NCI-H345 treated with DMSO at 0.1 percent for 48 hours (cell line): Measurements from ENCODE around the gene CLN6.
"Not testable (repeated sequence)": the region's sequence is repeated elsewhere in the genome, so short reads cannot be mapped to it uniquely, and the experiment has no call there.

ENCODE experiments used
- DNase-seq: peaks from one replicate; lab custom pipeline; 2025; ENCODE audit not compliant: unreplicated experiment; lab: John Stamatoyannopoulos, UW

CLN6 gene

DNA sequence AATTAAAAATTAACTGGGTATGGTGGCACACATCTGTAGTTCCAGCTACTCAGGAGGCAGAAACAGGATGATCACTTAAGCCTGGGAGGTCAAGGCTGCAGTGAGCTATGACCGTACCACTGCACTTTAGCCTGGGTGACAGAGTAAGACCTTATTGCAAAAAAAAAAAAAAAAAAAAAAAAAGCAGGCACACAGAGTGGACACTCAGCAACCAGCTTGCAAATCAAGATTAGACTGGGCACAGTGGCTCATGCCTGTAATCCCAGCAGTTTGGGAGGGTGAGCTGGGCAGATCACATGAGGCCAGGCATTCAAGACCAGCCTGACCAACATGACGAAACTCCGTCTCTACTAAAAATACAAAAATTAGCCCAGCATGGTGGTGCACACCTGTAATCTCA lies 5.4 kb downstream of the CLN6 start:
- no peak for DNase-seq

DNA sequence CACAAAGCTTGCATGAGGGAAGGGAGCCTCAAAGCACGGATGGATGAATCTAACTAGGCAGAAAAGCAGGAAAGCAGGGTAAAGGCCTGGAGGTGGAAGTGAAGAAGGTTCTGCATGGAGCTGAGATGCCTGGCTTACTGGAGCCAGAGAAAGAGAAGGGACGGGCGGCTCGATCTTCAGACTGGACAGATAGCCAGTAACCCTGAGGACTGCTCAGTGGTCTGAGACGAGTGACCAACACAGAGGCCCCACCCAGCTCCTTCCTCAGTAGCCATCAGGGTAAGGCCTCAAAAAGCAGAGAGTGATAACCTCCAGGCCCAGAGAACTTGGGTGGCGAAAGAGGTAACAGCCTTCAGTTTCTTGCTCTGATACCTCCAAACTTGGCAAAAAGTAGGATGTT lies 6.4 kb downstream of the CLN6 start:
- no peak for DNase-seq

DNA sequence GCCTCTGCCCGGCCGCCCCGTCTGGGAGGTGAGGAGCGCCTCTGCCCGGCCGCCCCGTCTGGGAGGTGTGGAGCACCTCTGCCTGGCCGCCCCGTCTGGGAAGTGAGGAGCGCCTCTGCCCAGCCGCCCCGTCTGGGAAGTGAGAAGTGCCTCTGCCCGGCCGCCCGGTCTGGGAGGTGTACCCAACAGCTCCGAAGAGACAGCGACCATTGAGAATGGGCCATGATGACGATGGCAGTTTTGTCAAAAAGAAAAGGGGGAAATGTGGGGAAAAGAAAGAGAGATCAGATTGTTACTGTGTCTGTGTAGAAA lies 7.1 kb downstream of the CLN6 start:
- not testable (repeated sequence) for DNase-seq

DNA sequence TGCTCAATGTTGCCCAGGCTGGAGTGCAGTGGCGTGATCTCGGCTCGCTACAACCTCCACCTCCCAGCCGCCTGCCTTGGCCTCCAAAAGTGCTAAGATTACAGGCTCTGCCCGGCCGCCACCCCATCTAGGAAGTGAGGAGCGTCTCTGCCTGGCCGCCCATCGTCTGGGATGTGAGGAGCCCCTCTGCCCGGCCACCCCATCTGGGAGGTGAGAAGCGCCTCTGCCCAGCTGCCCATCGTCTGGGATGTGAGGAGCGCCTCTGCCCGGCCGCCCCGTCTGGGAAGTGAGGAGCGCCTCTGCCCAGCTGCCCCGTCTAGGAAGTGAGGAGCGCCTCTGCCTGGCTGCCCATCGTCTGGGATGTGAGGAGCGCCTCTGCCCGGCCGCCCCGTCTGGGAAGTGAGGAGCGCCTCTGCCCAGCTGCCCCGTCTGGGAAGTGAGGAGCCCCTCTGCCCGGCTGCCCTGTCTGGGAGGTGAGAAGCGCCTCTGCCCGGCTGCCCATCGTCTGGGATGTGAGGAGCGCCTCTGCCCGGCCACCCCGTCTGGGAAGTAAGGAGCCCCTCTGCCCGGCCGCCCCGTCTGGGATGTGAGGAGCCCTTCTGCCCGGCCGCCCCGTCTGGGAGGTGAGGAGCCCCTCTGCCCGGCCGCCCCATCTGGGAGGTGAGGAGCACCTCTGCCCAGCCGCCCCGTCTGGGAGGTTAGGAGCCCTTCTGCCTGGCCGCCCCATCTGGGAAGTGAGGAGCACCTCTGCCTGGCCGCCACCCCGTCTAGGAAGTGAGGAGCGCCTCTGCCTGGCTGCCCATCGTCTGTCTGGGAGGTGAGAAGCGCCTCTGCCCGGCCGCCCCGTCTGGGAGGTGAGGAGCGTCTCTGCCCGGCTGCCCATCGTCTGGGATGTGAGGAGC lies 7.7 kb downstream of the CLN6 start:
- not testable (repeated sequence) for DNase-seq

DNA sequence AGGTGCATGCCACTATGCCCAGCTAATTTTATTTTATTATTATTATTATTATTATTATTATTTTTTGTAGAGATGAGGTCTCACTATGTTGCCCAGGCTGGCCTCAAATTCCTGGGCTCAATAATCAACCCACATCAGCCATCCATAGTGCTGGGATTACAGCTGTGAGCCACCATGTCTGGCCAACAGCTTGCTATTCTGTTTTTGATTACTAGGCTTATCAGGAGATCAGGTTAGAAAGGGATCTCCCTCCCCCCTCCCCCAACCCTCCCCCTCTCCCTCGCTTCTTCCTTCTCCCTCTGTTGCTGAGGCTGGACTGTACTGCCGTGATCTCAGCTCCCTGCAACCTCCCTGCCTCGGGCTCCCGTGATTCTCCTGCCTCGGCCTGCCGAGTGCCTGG lies 8.6 kb downstream of the CLN6 start:
- no peak for DNase-seq

DNA sequence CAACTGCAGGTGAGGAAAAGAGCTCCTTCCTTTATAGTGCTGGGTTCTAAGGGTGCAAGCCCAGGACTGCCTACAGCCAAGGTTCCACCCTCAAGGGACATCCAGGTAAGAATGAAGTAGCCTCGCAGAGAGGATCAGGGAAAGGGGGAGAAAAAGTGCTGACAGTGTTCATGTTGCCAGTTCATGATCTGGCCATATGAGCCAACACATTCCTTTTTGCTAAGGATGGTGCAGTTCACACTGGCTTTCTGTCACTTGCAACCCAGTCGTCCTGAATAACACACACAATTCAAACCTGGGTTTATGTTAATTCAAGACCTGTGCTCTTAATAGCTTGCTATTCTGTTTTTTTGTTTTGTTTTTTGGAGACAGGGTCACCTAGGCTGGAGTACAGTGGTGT lies 9.0 kb downstream of the CLN6 start:
- DNase-seq, result no peak

DNA sequence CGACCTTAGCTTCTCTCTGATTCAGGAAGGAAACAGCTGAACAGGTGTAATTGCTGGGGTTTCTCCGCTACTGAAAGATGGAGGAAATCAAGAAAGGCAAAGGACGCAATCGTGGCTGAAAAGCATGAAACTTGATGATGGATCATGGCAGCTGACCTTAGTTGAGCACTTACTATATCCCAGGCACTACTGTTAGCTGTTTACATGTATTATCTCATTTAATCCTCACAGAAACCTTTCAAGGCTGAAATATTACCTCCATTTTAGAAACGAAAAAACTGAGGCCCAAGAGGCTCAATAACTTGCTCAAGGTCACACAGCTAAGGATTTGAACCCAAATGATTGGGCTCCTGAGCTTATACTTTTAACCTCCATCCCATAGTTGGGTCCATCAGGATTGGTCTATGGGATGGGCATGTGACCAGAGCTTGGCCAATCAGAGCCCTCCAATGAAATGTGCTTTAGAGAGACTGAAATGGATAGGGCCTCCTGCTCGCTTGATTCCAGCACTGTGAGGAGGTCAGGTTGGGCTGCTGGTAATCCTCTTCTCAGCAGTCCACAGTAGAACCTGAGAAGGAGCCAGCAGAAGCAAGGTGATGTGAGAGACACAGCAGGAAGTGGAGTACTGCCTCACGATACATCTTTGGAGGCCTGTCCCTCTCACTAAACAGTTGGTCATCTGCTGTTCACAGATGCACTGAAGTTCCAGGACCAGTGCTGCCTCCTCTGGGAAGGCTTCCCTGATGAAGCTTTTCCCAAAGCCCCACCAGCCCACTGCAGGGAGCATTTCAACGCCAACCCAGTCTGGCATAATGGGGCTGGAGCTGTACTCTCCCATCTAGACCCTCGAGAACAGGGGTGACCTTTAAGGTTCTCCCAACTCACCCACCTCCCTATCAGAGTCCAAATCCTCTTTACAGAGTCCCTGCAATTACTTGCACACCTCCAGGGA lies 10.4 kb downstream of the CLN6 start:
- DNase-seq, result no peak

DNA sequence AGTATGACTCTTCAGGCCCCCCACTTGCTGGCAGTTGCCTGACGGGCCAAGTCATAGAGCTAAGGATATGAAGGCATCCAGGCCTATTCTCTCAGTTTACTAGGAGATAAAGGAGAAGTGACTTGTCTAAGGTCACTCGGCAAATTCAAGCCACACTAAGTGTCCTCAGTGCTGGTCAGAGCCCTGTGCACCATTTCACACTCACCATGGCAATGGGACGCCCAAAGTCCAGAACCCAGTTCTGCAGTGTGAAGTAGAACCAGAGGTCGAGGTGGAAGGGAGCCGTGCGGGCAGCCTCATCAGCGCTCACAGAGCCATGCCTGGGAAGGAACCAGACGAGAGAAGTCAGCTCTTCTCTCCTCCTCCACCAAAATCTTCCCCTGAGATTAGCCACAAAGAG lies 11.2 kb downstream of the CLN6 start:
- no peak for DNase-seq

DNA sequence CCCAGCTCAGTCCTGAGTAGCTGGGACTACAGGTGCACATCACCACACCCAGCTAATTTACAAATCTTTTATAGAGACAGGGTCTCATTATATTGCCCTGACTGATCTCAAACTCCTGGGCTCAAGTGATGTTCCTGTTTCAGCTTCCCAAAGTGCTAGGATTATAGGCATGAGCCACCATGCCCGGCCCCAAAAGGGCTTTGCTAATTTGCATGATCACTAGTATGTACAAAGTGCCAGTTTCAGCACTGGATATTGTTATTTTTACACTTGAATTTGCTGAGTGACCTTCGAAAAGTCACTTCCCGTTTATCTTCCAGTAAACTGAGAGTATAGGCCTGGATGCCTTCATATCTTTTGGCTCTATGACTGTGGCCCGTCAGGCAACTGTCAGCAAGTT lies 12.2 kb downstream of the CLN6 start:
- no peak for DNase-seq

DNA sequence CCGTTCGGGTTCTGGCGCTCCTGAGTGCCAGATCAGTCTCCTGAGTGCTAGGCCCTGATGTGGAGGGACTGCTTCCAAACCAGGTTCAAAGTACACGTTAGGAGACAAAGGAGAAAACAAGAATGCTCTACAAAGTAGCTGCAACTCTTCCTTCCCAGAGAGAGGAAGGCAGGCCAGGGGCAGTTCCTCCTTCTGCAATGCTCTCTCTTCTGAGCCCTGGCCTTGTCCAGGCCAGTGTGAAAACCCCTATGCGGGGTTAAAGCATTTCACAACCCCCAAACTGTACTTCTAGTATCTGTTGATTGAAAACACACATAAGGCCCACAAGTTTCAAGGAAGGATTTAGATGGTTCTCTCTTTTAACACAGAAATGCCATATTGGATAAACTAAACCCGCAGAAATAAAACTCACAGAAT lies 14.7 kb downstream of the CLN6 start:
- DNase-seq, result no peak

DNA sequence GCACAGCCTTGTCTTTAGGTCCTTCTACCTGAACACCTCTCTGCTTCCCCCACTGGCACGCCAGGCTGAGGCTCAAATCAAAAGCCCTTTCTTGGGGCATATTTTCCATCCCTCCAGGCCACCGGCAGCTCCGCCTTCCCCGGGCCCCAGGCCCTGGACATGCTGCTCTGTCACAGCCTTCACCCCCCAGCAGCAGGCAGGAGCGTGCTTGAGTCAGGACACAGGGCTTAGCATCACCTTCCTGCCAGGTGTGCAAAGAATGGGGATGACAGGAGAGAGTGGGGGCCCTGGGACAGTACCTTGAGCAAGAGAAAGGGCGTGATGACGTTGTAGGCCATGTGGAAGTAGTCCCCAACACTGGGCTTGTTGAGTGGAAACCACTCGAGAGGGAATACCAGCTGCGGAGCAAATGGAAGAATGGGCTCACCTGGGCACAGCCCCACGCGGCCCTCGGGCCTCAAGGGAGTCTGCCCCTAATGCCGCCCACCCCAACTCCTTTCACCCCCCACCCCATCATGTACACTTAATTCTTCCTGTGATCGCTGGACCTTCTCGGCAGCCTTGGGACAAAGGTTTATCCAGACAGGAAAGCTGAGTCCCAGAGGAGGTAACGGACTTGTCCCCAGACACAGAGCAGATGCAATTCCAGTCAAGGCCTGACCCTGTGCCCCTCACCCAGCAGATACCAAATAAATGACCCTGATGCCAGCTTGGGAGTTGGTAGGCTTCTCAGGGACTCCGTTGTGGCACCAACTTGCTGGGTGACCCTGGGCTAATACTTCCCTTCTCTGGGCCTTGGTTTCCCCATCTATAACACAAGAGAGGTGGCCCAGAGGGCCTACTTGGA lies 15.3 kb downstream of the CLN6 start:
- DNase-seq, result no peak

DNA sequence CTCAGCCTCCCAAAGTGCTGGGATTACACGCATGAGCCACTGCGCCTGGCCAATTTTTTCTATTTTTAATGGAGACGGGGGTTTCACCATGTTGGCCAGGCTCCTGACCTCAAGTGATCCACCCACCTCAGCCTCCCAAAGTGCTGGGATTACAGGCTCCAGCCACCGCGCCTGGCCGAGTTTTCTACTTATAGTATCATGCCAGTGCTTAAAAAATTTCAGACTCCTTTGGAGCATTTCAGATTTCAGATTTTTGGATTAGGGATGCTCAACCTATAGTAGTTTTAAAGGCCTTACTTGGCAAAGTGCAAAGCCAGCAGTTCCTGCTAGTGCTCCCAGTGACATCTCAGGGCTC lies 16.1 kb downstream of the CLN6 start:
- DNase-seq, result not testable (repeated sequence)

DNA sequence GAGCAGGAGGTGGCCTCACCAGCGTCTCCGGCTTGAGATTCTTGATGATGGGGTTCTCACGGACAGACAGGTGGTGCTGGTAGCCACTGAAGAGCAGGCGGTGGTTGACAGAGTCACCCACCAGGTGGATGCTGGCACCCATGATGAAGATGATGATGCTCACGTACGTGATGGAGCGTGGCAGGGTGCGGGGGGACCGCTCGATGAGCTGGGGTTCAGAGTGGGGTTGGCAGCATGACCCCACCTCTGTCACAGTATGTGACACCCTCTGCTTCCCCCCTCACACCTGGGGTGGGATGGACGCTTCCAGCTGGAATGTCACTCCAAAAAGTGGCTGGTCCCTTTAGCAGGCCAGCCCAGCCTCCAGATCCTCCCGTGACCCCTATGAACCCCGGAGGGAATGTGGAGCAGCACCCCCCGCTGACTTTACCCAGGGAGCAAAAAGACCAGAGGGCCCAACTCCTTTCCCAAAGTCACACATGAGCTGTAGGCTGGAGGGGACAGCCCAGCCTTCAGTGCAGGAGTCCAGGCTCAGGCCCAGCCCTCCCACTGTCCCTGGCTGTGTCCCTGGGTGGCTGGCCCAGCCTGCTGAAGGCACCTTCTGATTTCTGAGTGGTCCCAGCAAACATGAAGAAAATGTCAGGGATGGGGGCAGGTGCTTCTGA lies 17.7 kb downstream of the CLN6 start:
- DNase-seq, result no peak

DNA sequence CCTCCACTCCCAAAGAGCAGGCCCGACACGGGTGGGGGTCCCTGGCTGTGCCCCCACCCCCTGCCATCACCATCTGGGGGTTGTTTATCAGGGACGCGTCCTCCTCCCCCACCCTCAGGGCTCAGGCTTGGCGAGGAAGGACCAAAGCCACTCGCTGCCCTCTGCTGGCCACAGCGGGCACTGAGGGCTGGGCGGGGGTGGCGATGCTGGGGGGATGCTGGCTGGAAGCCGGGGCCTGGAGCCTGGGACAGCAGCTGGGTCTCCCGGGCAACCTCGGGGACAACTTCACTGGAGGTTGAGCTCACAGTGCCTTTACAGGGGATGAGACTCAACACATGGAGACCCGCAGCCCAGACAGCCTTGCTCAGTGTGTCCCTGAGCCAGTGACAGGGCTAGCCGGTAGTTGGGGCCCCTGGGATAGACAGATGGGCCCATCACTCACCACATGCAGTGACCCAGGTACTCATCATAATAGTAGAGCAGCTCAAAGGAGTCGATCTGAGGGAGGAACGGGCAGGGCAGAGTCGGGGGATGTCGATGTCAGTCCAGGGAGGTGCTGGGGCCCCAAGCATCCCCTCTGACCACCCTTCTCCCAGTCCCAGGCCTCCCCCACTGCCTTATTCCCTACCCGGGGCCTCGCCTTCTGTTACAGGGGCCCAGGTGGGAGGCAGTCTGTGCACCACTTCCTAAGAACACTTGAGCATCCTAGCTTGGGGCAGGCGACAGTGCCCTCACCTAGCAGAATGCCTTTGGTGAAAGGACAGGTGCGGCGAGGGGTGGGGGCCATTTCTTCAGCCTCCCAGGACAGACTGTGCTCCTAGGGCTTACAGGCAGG lies 18.5 kb downstream of the CLN6 start:
- no peak for DNase-seq

DNA sequence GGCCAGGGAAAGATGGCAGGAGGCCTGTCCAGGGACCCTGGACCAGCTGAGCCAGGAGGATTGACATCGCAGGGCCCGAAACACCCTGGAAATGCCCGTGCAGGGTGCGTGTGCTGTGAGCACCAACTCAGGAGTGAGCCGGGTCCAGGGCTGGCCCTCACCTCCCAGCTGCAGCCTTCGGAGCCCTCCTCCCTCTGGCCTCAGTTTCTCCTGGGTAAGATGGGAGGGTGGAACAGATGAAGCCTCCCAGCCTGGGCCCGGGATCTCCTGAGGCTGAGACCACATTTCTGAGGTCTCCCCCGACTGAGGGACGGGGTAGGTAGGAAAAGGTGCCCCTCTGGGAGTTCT lies 19.1 kb downstream of the CLN6 start:
- no peak for DNase-seq

DNA sequence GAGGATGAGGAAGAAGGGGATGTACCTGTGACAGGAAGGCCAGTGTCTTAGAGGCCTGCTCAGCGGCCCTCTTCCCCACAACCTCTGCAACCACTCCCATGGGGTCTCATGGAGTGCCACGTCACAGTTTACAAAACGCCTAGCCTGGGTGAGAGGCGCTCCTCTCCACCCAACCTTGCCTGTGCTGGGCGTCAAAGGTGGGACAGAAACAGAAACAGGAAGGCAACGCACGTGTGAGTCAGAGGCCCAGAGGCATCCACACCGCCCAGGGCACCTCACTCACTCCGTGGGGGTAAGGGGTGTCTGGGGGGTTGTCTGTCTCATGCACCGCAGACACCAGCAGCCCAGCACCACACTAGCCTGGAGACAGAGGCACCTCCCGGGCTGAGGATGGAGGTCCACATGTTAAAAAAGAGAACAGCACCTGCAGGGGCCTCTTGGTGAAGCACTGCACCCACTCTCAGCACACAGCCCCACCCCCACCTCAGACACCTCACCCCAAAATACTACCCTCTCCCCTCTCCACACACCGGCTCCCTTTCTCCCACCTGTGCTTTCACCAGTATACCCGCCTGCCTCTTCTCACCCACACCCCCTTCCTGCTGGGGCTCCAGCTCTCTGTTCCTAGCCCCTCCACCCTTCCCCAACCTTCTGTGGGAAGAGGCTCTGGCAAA lies 19.7 kb downstream of the CLN6 start:
- DNase-seq, result no peak

DNA sequence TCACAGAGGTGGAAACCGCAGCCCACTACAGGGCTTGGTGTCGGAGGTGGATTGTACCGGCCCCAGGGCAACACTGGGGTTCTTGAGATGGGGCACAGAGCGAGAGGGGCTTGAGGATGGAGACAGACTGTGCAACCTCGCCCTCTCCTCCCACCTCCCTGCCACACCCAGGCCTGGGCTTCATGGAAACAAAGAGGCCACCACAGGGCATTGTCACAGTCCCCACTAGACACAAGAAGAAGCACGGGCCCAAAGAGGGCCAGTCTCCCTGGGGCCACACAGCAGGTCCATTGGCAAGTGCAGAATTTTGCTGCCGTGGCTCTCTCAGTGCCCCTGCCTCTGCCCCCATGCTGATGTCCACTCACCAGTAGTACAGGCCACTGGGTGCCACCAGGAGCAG lies 20.3 kb downstream of the CLN6 start:
- no peak for DNase-seq

DNA sequence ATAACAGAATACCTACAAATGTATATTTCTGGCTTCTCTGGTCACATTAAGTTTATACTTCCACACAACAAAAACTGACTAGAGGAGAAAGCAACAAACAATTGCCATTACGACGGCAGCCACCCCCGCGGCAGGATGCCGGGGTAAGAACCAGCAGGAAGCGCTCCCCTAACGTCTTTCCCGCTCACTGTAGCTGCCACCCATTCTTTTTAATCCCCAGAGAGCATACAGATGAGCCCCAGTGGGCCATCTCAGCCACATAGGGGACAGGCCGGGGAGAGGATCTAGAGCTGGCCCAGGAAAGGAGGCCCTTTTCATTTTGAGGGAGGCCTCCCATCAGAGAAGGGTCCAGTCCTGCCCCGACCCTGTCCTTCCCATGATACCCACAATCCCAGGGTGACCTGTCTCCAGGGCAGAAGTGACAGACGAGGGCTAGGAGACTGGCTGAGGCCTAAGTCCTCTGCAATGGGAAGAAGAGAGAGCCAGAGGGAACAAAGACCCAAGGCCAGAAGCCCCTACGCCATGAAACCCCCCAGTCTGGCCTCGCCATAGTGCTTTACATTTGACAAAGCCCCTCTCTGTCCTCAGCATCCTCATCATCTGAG lies 20.8 kb downstream of the CLN6 start:
- no peak for DNase-seq

DNA sequence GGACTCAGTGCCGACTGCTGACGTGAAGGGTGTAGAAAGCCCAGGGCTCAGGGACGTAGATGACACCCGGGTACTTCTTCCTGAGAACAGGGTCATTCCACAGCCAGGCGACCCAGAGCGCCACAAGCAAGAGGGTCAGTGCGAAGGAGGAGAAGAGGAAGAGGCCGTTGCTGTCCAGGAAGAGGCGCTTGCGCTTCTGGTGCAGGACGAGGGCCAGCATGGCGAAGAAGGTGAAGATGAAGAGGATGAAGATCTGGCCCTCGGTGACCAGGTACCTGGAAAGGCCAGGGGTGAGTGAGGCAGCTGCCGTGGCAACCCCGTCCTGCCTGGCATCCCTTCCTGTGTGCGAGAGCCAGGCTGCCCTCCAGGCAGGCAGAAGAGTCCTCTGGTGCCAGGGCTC lies 21.4 kb downstream of the CLN6 start:
- no peak for DNase-seq
